Measurements from ENCODE around the gene HMCN1.

HMCN1 gene

GRCh38 chr1:185966471-185966870 is 232.3 kb downstream of the HMCN1 start:
- TF ChIP-seq EZH2phosphoT487 (conservative IDR thresholded peaks at IDR 0.05; ENCODE audit: low read length) (no peak), CTCF (IDR thresholded peaks at IDR 0.05; ENCODE audit: insufficient read depth, low read length, poor library complexity, severe bottlenecking) (no peak)
- H3K4me2 ChIP-seq (ENCODE audit: low read depth, low read length, poor library complexity, severe bottlenecking), result no peak overlapping the region
- no peaks in the 10 kb centered on the region for H3K79me2 ChIP-seq (ENCODE audit: insufficient read depth, low read length)
- H3K4me3 ChIP-seq (ENCODE audit: insufficient read depth, low read length, poor library complexity, severe bottlenecking), result no peak overlapping the region
- no peaks in the 10 kb centered on the region for H4K20me1 ChIP-seq (ENCODE audit: low read depth, low read length)
- no peaks in the 10 kb centered on the region for H3K9me2 ChIP-seq (replicated peaks; ENCODE audit: insufficient read depth, low read length)
- no peak overlapping the region for H3K9ac ChIP-seq (ENCODE audit: low read length)
- H3K36me3 ChIP-seq (ENCODE audit: low read length), result no peaks in the 10 kb centered on the region
- no peaks in the 10 kb centered on the region for H3K9me3 ChIP-seq (ENCODE audit: insufficient read depth, low read length)
- H3F3A ChIP-seq (ENCODE audit: insufficient read depth), result no peaks in the 10 kb centered on the region
- H3K27ac ChIP-seq (ENCODE audit: low read depth, low read length), result no peak overlapping the region
- H3K27me3 ChIP-seq (ENCODE audit: low read length), result no peaks in the 10 kb centered on the region
- no peak overlapping the region for H2AFZ ChIP-seq (ENCODE audit: low read depth, low read length, severe bottlenecking)

- Histone ChIP-seq H3K4me2 (ENCODE audit: low read depth, low read length, poor library complexity, severe bottlenecking) (no peak overlapping the region), H3K27me3 (ENCODE audit: low read length) (no peaks in the 10 kb centered on the region), H4K20me1 (ENCODE audit: low read depth, low read length) (no peaks in the 10 kb centered on the region), H3K9me3 (ENCODE audit: insufficient read depth, low read length) (no peaks in the 10 kb centered on the region), H3K36me3 (ENCODE audit: low read length) (no peaks in the 10 kb centered on the region), H3K79me2 (ENCODE audit: insufficient read depth, low read length) (no peaks in the 10 kb centered on the region), H3K9me2 (replicated peaks; ENCODE audit: insufficient read depth, low read length) (no peaks in the 10 kb centered on the region), H3K4me3 (ENCODE audit: insufficient read depth, low read length, poor library complexity, severe bottlenecking) (no peak overlapping the region), H3K9ac (ENCODE audit: low read length) (no peak overlapping the region), H3K27ac (ENCODE audit: low read depth, low read length) (no peak overlapping the region), H3F3A (ENCODE audit: insufficient read depth) (no peaks in the 10 kb centered on the region), H2AFZ (ENCODE audit: low read depth, low read length, severe bottlenecking) (no peak overlapping the region)
- no peak for TF ChIP-seq EZH2phosphoT487 (conservative IDR thresholded peaks at IDR 0.05; ENCODE audit: low read length)
- no peak for TF ChIP-seq CTCF (IDR thresholded peaks at IDR 0.05; ENCODE audit: insufficient read depth, low read length, poor library complexity, severe bottlenecking)
Measured at GRCh38 chr1:185969028-185969427, 234.8 kb downstream of the HMCN1 start.

- H3K27ac ChIP-seq (ENCODE audit: low read depth, low read length), result no peak overlapping the region
- H3K36me3 ChIP-seq (ENCODE audit: low read length), result no peaks in the 10 kb centered on the region
- H3K27me3 ChIP-seq (ENCODE audit: low read length), result no peaks in the 10 kb centered on the region
- no peak overlapping the region for H3K4me2 ChIP-seq (ENCODE audit: low read depth, low read length, poor library complexity, severe bottlenecking)
- no peaks in the 10 kb centered on the region for H3F3A ChIP-seq (ENCODE audit: insufficient read depth)
- H4K20me1 ChIP-seq (ENCODE audit: low read depth, low read length), result no peaks in the 10 kb centered on the region
- no peaks in the 10 kb centered on the region for H3K9me2 ChIP-seq (replicated peaks; ENCODE audit: insufficient read depth, low read length)
- TF ChIP-seq EZH2phosphoT487 (conservative IDR thresholded peaks at IDR 0.05; ENCODE audit: low read length) (no peak), CTCF (IDR thresholded peaks at IDR 0.05; ENCODE audit: insufficient read depth, low read length, poor library complexity, severe bottlenecking) (no peak)
- H3K4me3 ChIP-seq (ENCODE audit: insufficient read depth, low read length, poor library complexity, severe bottlenecking), result no peak overlapping the region
- no peak overlapping the region for H3K9ac ChIP-seq (ENCODE audit: low read length)
- H3K9me3 ChIP-seq (ENCODE audit: insufficient read depth, low read length), result no peaks in the 10 kb centered on the region
- no peaks in the 10 kb centered on the region for H3K79me2 ChIP-seq (ENCODE audit: insufficient read depth, low read length)
- H2AFZ ChIP-seq (ENCODE audit: low read depth, low read length, severe bottlenecking), result no peak overlapping the region
Measured at GRCh38 chr1:185969524-185969991, 235.4 kb downstream of the HMCN1 start.
